Measurements from ENCODE around the gene VWF. TPM values are rescaled to one million over a fixed set of nuclear protein-coding genes. Genes with fewer than 3 reads are reported as not detected.
A peak's percentile ranks its signal among the peaks of the same experiment; 100 is the strongest.

Gene VWF
- total and polyA plus RNA-seq, 2 of the 13 experiments (the other 11 are each of a cell fraction or from before 2014, with no cell fraction given): 0.20 to 0.25 TPM

DNA sequence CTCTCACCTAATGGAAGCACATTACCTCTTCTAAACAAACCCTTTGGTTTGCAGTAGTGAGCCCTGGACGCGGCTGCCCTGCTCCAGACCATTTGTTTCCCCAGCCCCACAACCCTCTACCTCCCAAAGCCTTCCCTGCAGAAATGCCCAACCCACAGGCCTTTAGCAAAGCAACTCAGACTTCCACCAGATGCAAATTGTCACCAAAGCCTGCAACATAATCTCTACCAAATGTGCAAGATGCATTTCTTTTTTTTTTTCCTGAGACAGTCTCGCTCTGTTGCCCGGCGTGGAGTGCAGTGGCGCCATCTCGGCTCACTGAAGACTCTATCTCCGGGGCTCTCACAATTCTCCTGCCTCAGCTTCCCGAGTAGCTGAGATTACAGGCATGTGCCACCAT, 56.2 kb downstream of the VWF start (continued):
- TF ChIP-seq MAF1 (CRISPR knock-in tag; IDR thresholded peaks at IDR 0.05; ENCODE audit: borderline replicate concordance) (no peak), NFE2 (CRISPR knock-in tag; IDR thresholded peaks at IDR 0.05) (no peak)

DNA sequence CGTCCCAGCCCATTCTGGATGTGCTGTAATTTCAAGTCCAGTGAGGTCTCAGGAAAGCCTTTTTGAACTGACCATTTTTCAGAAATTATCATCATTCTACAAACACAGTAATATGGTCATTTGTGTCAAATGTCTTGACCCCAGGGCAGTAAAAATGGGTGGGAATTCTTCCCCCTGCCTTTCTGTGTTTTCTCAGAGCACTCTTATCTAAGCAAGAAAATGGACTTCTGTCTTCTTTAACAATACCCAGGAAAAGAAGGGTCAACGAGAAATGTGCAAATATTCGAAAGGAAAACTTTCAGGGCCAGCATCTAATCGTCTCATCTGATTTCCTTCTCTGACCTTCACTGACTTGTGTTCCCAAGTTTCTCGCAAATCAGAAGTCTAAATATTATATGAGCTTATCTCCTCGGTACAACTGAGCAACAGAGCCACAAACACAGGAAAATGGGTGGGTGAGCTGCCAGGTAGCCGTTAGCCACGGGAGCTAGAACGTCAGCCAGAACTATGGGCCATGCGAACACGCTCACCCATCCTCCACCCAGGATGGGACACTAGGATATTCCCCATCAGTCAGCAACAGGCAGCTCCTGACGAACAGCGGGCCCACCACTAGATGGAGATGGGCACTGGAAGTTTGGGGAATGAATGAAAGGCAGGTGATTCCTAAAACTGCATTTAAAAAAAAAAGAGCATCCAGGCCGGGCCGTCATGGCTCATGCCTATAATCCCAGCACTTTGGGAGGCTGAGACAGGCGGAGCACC, 57.1 kb downstream of the VWF start:
- in situ Hi-C loops (cut with HindIII; ENCODE audit: extremely low pct_ligation_motif_present, low pct_unique_long_range_greater_than_20kb) (loop anchor here (25.0 kb wide), 1 partner anchor 395 kb away; the partner anchor contains the start of genes TAPBPL and VAMP1), intact Hi-C loops (cut with micrococcal nuclease; ENCODE audit: unreplicated experiment) (no loop called here)
- ChIA-PET POLR2A (interaction anchor here (0.8 to 1.2 kb wide), 3 partner anchors 128 to 227 kb away, joined by 3 read pairs; no protein-coding TSS in a partner anchor), CTCF (ENCODE audit: low intra/inter-chr PET ratio, low total read pairs) (interaction anchor here (1.4 kb wide), 1 partner anchor 217 kb away, joined by 6 read pairs; no protein-coding TSS in a partner anchor)
- ATAC-seq (peak; percentile 58), DNase-seq (ENCODE audit: low spot score) (peak; percentile 56), FAIRE-seq (peak; percentile 70)
- no peak overlapping the region for H3K9ac ChIP-seq (ENCODE audit: insufficient read depth, low read depth, low read length)
- H3K79me2 ChIP-seq (ENCODE audit: insufficient read depth, low read length): no peaks in the 10 kb centered on the region
- H3K27ac ChIP-seq (ENCODE audit: extremely low read length, insufficient read depth, low read length): no peak overlapping the region
- no peaks in the 10 kb centered on the region for H3K9me3 ChIP-seq (ENCODE audit: low read length)
- no TSS peak for BruUV-seq (replicated peaks)
- peaks cover 47% of the 10 kb centered on the region for H3K4me1 ChIP-seq (ENCODE audit: insufficient read depth, low read length)
- no peak overlapping the region for H3K4me3 ChIP-seq (replicated peaks in 1 of 3; ENCODE audit: insufficient read depth in 1 of 3, low read depth in 2 of 3, low read length in 3 of 3)
- 11% methylated on average over 16 of the region's 16 CpGs for WGBS (ENCODE audit: low lambda C conversion rate)
- peaks cover 0 to 15% of the 10 kb centered on the region in 2 experiments; a peak in 2 of 5 replicates for H3K27me3 ChIP-seq (ENCODE audit: control insufficient read depth in 1 of 2, insufficient read depth in 2 of 2, low read length in 2 of 2)
- no peak overlapping the region for H2AFZ ChIP-seq (ENCODE audit: low read length)
- H3K36me3 ChIP-seq (replicated peaks in 1 of 2; ENCODE audit: control insufficient read depth in 1 of 2, insufficient read depth in 2 of 2, low read length in 2 of 2): no peaks in the 10 kb centered on the region
- no peak overlapping the region for H3K4me2 ChIP-seq (ENCODE audit: low read depth, low read length)
- no peaks in the 10 kb centered on the region for H4K20me1 ChIP-seq (ENCODE audit: insufficient read depth, low read length)
- no peak for TF ChIP-seq ZSCAN30 (CRISPR knock-in tag; IDR thresholded peaks at IDR 0.05)
- TF ChIP-seq SOX6 (IDR thresholded peaks at IDR 0.05): no peak
- 0 out of 2 replicates have a peak, but pooled peaks have one; percentile 21 for TF ChIP-seq SOX6 (CRISPR knock-in tag; IDR thresholded peaks at IDR 0.05)
- TF ChIP-seq, protein P1, sequence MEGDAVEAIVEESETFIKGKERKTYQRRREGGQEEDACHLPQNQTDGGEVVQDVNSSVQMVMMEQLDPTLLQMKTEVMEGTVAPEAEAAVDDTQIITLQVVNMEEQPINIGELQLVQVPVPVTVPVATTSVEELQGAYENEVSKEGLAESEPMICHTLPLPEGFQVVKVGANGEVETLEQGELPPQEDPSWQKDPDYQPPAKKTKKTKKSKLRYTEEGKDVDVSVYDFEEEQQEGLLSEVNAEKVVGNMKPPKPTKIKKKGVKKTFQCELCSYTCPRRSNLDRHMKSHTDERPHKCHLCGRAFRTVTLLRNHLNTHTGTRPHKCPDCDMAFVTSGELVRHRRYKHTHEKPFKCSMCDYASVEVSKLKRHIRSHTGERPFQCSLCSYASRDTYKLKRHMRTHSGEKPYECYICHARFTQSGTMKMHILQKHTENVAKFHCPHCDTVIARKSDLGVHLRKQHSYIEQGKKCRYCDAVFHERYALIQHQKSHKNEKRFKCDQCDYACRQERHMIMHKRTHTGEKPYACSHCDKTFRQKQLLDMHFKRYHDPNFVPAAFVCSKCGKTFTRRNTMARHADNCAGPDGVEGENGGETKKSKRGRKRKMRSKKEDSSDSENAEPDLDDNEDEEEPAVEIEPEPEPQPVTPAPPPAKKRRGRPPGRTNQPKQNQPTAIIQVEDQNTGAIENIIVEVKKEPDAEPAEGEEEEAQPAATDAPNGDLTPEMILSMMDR (CRISPR knock-in tag; IDR thresholded peaks at IDR 0.05): peak; percentile 73
- peak; percentile 70 for TF ChIP-seq SMC3 (IDR thresholded peaks at IDR 0.05; ENCODE audit: low read length)
- TF ChIP-seq ZBTB7A (CRISPR knock-in tag; IDR thresholded peaks at IDR 0.05): no peak
- no peak for TF ChIP-seq LCORL (IDR thresholded peaks at IDR 0.05)
- TF ChIP-seq LCORL (CRISPR knock-in tag; IDR thresholded peaks at IDR 0.05): peak; percentile 49; the same call in 1 of the 2 replicates
- TF ChIP-seq NR2F6 (IDR thresholded peaks at IDR 0.05): no peak
- TF ChIP-seq NR2F6 (CRISPR knock-in tag; IDR thresholded peaks at IDR 0.05): 0 out of 2 replicates have a peak, but pooled peaks have one; percentile 7
- TF ChIP-seq KDM1A (CRISPR knock-in tag; IDR thresholded peaks at IDR 0.05): 0 out of 2 replicates have a peak, but pooled peaks have one; percentile 49
- TF ChIP-seq STAG1 (CRISPR knock-in tag; IDR thresholded peaks at IDR 0.05): peak; percentile 68
- TF ChIP-seq, protein P2, sequence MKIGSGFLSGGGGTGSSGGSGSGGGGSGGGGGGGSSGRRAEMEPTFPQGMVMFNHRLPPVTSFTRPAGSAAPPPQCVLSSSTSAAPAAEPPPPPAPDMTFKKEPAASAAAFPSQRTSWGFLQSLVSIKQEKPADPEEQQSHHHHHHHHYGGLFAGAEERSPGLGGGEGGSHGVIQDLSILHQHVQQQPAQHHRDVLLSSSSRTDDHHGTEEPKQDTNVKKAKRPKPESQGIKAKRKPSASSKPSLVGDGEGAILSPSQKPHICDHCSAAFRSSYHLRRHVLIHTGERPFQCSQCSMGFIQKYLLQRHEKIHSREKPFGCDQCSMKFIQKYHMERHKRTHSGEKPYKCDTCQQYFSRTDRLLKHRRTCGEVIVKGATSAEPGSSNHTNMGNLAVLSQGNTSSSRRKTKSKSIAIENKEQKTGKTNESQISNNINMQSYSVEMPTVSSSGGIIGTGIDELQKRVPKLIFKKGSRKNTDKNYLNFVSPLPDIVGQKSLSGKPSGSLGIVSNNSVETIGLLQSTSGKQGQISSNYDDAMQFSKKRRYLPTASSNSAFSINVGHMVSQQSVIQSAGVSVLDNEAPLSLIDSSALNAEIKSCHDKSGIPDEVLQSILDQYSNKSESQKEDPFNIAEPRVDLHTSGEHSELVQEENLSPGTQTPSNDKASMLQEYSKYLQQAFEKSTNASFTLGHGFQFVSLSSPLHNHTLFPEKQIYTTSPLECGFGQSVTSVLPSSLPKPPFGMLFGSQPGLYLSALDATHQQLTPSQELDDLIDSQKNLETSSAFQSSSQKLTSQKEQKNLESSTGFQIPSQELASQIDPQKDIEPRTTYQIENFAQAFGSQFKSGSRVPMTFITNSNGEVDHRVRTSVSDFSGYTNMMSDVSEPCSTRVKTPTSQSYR (CRISPR knock-in tag; IDR thresholded peaks at IDR 0.05; ENCODE audit: borderline replicate concordance): peak; percentile 29; the same call in 1 of the 2 replicates
- TF ChIP-seq, protein P3, sequence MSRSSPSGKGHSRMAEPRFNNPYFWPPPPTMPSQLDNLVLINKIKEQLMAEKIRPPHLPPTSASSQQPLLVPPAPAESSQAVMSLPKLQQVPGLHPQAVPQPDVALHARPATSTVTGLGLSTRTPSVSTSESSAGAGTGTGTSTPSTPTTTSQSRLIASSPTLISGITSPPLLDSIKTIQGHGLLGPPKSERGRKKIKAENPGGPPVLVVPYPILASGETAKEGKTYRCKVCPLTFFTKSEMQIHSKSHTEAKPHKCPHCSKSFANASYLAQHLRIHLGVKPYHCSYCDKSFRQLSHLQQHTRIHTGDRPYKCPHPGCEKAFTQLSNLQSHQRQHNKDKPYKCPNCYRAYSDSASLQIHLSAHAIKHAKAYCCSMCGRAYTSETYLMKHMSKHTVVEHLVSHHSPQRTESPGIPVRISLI (CRISPR knock-in tag; IDR thresholded peaks at IDR 0.05; ENCODE audit: borderline replicate concordance): peak; percentile 42; the same call in 1 of the 2 replicates
- no peak for TF ChIP-seq MIER2 (CRISPR knock-in tag; IDR thresholded peaks at IDR 0.05)
- peak; percentile 42; the same call in 1 of the 2 replicates for TF ChIP-seq RAD21 (CRISPR knock-in tag; IDR thresholded peaks at IDR 0.05)

Data from HepG2 (cell line).